CMK (cell line): ENCODE measurements around the gene SLC36A4.
"Not testable (repeated sequence)": the region's sequence is repeated elsewhere in the genome, so short reads cannot be mapped to it uniquely, and the experiment has no call there.

Experiments used
- DNase-seq: peaks from one replicate; pipeline ENCODE4 v3.0.0-alpha.2; 2010; ENCODE audit warnings: low read depth

Gene SLC36A4

GRCh38 chr11:93194673-93195291 lies 3.0 kb downstream of the SLC36A4 start:
- no peak for DNase-seq

- no peak for DNase-seq
Observed at GRCh38 chr11:93193731-93194130, 4.1 kb downstream of the SLC36A4 start.

GRCh38 chr11:93192163-93192562 lies 5.6 kb downstream of the SLC36A4 start:
- DNase-seq = no peak

- no peak for DNase-seq
Observed at GRCh38 chr11:93189462-93189861, 8.3 kb downstream of the SLC36A4 start.

- no peak for DNase-seq
Observed at GRCh38 chr11:93188726-93189125, 9.1 kb downstream of the SLC36A4 start.

- no peak for DNase-seq
Observed at GRCh38 chr11:93187290-93187689, 10.5 kb downstream of the SLC36A4 start.

- not testable (repeated sequence) for DNase-seq
Observed at GRCh38 chr11:93177891-93178290, 19.9 kb downstream of the SLC36A4 start.

GRCh38 chr11:93169950-93170561 lies 27.7 kb downstream of the SLC36A4 start:
- DNase-seq = no peak

- no peak for DNase-seq
Observed at GRCh38 chr11:93169143-93169542, 28.6 kb downstream of the SLC36A4 start.

GRCh38 chr11:93166862-93167261 lies 30.9 kb downstream of the SLC36A4 start:
- DNase-seq = no peak

GRCh38 chr11:93166194-93166593 lies 31.6 kb downstream of the SLC36A4 start:
- DNase-seq = no peak

- DNase-seq = no peak
Observed at GRCh38 chr11:93160808-93161207, 37.0 kb downstream of the SLC36A4 start.

GRCh38 chr11:93160156-93160555 lies 37.6 kb downstream of the SLC36A4 start:
- DNase-seq = no peak

GRCh38 chr11:93159721-93160120 lies 38.1 kb downstream of the SLC36A4 start:
- DNase-seq = no peak

GRCh38 chr11:93155738-93156137 lies 42.1 kb downstream of the SLC36A4 start:
- DNase-seq = no peak

- DNase-seq = no peak
Observed at GRCh38 chr11:93145390-93145915, 52.3 kb downstream of the SLC36A4 start.

GRCh38 chr11:93143800-93144199 lies 54.0 kb downstream of the SLC36A4 start:
- DNase-seq = no peak

GRCh38 chr11:93143186-93143585 lies 54.6 kb downstream of the SLC36A4 start:
- DNase-seq = no peak

GRCh38 chr11:93133488-93134109 lies 64.2 kb downstream of the SLC36A4 start:
- no peak for DNase-seq

- no peak for DNase-seq
Observed at GRCh38 chr11:93132836-93133235, 65.0 kb downstream of the SLC36A4 start.

- DNase-seq = no peak
Observed at GRCh38 chr11:93131709-93132108, 66.1 kb downstream of the SLC36A4 start.

- no peak for DNase-seq
Observed at GRCh38 chr11:93128574-93128973, 69.2 kb downstream of the SLC36A4 start.

GRCh38 chr11:93123351-93123898 lies 74.4 kb downstream of the SLC36A4 start:
- DNase-seq = no peak
